Renal cortical epithelial cell (primary cell): ENCODE measurements around the gene IFNG. TPM values are rescaled to one million over a fixed set of nuclear protein-coding genes. Genes with fewer than 3 reads are reported as not detected.
A peak's percentile ranks its signal among the peaks of the same experiment; 100 is the strongest.

Experiments used
- DNase-seq: peaks from one replicate; pipeline ENCODE4 v3.0.0-alpha.2; 2011; ENCODE audit warnings: low read depth
- total RNA-seq: library from RNA; depleted of rRNA; stranded (reverse); fragments of >200 nt; gene quantifications from 2 replicates; pipeline ENCODE4 v1.2.3, GENCODE V29; 2014

IFNG gene
- total RNA-seq, 1 donor from 2014 or later: not detected

GRCh38 chr12:68166317-68166831 is 6.8 kb upstream of the IFNG start:
- DNase-seq: no peak

- DNase-seq: no peak
These were observed 4.1 kb upstream of the IFNG start for GRCh38 chr12:68163560-68164081.

- peak; percentile 45 for DNase-seq
These were observed 2.8 kb upstream of the IFNG start for GRCh38 chr12:68162374-68162773.

GRCh38 chr12:68158432-68158831 is 1.1 kb downstream of the IFNG start:
- peak; percentile 22 for DNase-seq

GRCh38 chr12:68157380-68157779 is 2.2 kb downstream of the IFNG start:
- peak; percentile 22 for DNase-seq

- DNase-seq: no peak
These were observed 2.9 kb downstream of the IFNG start for GRCh38 chr12:68156636-68157035.

DNA sequence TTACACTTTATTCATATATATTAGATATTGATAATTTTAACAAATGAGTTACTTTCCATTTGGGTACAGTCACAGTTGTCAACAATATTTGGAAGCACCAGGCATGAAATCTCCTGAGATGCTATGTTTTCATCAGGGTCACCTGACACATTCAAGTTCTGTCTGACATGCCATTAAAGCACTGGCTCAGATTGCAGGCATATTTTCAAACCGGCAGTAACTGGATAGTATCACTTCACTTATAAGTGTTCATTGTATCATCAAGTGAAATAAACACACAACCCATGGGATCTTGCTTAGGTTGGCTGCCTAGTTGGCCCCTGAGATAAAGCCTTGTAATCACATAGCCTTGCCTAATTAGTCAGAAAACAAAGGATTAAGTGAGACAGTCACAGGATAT is 4.8 kb downstream of the IFNG start:
- peak; percentile 7 for DNase-seq

DNA sequence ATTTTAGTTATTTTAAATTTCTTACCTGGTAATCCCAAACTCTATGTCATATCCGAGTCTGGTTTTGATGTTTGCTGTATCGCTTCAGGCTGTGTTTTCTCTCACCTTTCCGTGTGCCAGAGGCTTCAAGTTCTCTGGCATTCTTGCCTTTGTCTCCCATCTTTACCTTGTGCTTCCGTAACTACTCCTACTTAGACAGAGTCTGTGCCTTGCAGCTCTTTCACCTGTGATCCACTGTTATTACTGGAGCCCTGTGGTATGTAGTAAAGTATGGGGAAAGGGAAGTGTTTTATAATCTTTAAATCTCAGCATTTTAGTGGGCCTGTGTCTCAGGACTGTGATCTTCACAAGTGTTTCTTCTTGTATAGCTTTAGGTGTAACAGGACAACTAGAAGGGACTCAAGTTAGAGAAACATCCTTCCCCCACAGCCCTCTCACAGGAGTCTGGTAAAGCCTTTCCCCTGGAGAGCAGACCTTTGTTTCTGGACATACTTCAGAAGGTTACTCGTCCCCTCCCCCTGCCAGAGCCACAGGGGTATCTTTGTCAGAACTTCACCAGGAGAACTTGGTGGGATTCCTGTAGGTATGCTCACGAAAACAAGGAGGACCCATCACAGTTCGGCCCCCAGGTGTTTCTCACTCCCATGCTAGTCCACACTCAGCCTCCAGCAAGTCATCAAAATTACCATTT is 11.1 kb downstream of the IFNG start:
- DNase-seq: no peak

DNA sequence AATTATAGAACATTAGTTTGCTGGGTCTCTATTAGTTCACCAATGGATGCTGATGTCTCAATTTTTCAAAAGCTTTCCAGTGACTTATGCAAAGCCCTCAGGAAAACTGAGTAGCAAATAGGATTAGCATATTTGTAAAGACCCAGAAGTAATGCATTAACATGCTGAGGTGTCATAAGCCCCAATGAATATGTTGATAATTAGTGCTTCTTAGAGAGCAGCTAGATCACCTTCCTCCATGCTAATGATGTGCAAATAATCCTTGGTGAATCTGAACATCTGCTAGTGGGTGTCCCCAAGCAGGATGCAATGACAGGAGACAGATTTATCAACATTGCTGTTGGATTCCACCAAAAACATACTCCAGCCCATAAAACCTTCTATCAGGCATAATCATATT is 19.0 kb downstream of the IFNG start:
- DNase-seq: no peak

DNA sequence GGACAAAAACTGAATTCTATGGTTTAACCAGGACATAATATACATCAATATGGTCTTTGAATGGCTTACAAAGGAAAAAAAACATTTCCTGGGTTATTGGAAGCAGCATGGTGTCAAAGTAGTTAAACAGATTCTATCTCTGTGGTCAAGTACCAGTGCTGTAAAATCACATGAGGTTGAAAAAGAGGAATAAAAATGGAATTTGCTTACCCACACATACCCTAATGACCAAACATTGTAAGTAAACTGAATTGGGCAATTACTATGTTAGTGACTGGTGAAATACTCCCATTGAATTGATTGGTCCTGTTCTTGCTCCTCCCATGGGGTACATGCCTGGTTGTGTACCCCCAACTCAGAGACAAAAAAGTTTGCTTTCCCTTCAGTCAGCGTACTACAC is 19.6 kb downstream of the IFNG start:
- no peak for DNase-seq

DNA sequence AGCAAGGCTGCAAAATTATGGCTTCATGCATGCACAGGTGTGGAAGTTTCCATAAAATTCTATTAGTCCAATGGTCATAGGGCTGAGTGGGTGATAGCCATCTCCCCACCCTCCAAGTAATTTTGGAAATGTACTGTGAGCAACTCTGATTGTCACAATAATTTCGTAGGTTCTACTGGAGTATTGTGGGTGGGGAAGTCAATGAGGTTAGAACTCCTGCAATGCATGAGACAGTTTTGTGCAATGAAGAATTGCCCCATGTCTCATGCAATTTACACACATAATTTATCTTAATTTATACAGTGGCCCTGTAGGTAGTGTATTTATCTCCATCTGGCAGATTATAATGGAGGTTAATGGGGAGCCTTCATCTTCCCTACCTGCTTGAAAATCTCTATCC is 20.5 kb downstream of the IFNG start:
- DNase-seq: no peak

GRCh38 chr12:68138480-68138879 is 21.1 kb downstream of the IFNG start:
- no peak for DNase-seq

GRCh38 chr12:68137335-68137830 is 22.2 kb downstream of the IFNG start:
- no peak for DNase-seq

- no peak for DNase-seq
These were observed 24.0 kb downstream of the IFNG start for GRCh38 chr12:68135520-68135919.

DNA sequence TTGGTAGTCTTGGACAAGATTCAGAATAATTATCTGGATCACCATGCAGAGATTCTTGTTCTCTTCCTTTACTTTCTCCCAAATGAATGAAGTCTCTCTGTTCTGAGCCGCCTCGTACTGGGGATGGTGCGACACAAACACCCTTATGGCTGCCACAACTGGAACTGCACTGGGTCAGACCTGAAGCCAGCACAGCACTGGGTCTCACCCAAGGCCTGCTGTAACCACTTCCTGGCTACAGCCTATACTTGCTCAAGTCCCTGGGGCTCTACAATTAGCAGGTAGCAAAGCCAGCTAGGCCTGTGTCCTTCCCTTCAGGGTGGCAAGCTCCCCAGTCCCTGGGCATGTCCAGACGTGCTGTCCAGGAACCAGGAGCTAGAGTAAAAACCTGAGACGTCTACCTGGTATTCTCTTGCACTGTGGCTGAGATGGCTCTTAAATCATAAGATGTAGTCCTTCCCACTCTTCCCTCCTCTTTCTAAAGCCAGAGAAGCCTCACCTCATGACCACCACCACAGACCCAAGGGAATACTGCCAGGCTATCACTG is 27.6 kb downstream of the IFNG start:
- no peak for DNase-seq

GRCh38 chr12:68129979-68130378 is 29.6 kb downstream of the IFNG start:
- no peak for DNase-seq

- no peak for DNase-seq
These were observed 37.2 kb downstream of the IFNG start for GRCh38 chr12:68122236-68122920.

- no peak for DNase-seq
These were observed 38.4 kb downstream of the IFNG start for GRCh38 chr12:68121143-68121542.

DNA sequence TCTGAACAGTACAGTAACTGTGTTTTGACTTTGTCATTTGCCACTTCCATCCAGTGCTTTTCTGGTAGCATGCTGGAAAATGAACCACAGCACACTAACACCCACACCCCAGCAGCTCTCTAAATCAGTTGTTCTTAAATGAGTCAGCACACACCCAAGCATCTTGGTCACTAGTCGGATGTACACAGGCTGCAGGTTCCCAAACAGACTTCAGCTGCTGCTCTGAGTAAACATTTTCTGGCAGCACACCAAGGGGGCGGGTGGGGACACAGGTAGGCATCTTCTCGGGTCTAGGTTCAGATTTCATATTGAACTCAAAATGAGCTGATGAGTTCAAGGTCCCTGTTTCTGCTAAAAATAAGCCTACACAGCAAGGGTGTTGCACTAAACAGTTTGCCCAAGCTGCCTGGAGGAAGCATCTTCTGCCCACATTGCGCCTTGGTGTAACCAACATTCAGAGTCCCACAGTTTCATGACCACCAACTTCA is 39.8 kb downstream of the IFNG start:
- DNase-seq: peak; percentile 11

DNA sequence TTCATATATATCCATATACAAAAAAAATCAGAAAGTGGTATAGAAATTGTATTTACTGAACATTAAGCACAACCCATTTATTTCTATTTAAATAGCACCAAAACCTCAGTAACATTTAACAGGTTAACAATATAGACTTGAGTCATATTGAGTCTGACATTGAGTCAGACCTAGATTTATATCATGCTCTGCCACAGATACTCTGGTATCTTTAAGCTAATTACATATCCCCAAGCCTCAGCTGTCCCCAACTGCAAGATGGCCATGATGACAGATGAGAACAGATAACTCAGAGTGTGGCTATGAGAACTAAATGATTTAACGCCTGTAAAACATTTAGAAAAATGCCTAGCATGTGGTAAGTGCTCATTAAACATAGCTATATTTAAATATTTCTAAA is 40.3 kb downstream of the IFNG start:
- no peak for DNase-seq

GRCh38 chr12:68118096-68118755 is 41.3 kb downstream of the IFNG start:
- DNase-seq: no peak

GRCh38 chr12:68117661-68118060 is 41.9 kb downstream of the IFNG start:
- no peak for DNase-seq
